A673 (cell line): ENCODE measurements around the gene STS. TPM values are rescaled to one million over a fixed set of nuclear protein-coding genes. Genes with fewer than 3 reads are reported as not detected.

Experiments
- BruUV-seq: library from RNA; stranded (reverse); fragments of 400-500 nt; replicated peaks from 2 replicates; lab custom pipeline; 2021; lab: Mats Ljungman, UMichigan
- CTCF ChIA-PET: fragments of 300-600 bp; sonication (Branson Sonifier 250); formaldehyde crosslinking; loops from one replicate; lab custom pipeline; 2022; ENCODE audit warnings: antibody characterized with exemption; lab: Charles Lee
- POLR2A ChIA-PET: fragments of 300-600 bp; sonication (Branson Sonifier 250); formaldehyde crosslinking; loops from one replicate; lab custom pipeline; 2022; ENCODE audit warnings: antibody characterized with exemption; ENCODE audit not compliant: low non-redundant PET; lab: Charles Lee
- DNase-seq: peaks from one replicate; pipeline ENCODE4 v3.0.0-alpha.2; 2015; ENCODE audit warnings: low spot score
- H3K27ac ChIP-seq: fragments of 200-600 bp; sonication (generic); 2 replicates; pipeline ENCODE4 v1.5.1; 2016; ENCODE audit warnings: mixed run types, low read depth, mild to moderate bottlenecking, mixed read lengths, antibody characterized with exemption, low read length; ENCODE audit not compliant: poor library complexity, severe bottlenecking
- H3K27me3 ChIP-seq: fragments of 200-600 bp; sonication (generic); replicated peaks from 2 replicates; pipeline ENCODE4 v1.6.1; 2017; ENCODE audit warnings: mixed run types, low read depth, mild to moderate bottlenecking, mixed read lengths, antibody characterized with exemption, low read length; ENCODE audit not compliant: insufficient read depth, poor library complexity
- H3K36me3 ChIP-seq: fragments of 200-600 bp; sonication (generic); 2 replicates; pipeline ENCODE4 v1.6.1; 2016; ENCODE audit warnings: mixed run types, mild to moderate bottlenecking, mixed read lengths, antibody characterized with exemption, low read length; ENCODE audit not compliant: insufficient read depth, poor library complexity, severe bottlenecking
- H3K4me1 ChIP-seq: fragments of 200-600 bp; sonication (generic); 2 replicates; pipeline ENCODE4 v1.6.1; 2017; ENCODE audit warnings: mixed run types, mild to moderate bottlenecking, mixed read lengths, antibody characterized with exemption, low read length; ENCODE audit not compliant: insufficient read depth, poor library complexity, severe bottlenecking
- H3K4me3 ChIP-seq: fragments of 200-600 bp; sonication (generic); 2 replicates; pipeline ENCODE4 v1.5.1; 2016; ENCODE audit warnings: low read depth, mixed run types, mild to moderate bottlenecking, mixed read lengths, low read length; ENCODE audit not compliant: poor library complexity, severe bottlenecking
- H3K9me3 ChIP-seq: fragments of 200-600 bp; sonication (generic); 2 replicates; pipeline ENCODE4 v1.6.1; 2016; ENCODE audit warnings: mixed run types, low read depth, mild to moderate bottlenecking, mixed read lengths, antibody characterized with exemption, low read length; ENCODE audit not compliant: poor library complexity, severe bottlenecking
- EZH2 ChIP-seq: fragments of 200-600 bp; sonication (generic); IDR thresholded peaks from 2 replicates; pipeline ENCODE4 v1.6.1; 2017; ENCODE audit warnings: borderline replicate concordance, low read depth, mild to moderate bottlenecking, mixed read lengths, antibody characterized with exemption, low read length; ENCODE audit not compliant: poor library complexity, severe bottlenecking
- intact Hi-C: fragments of 100-400 bp; cut with micrococcal nuclease; formaldehyde crosslinking; loops from one replicate; pipeline ENCODE4 v1.10.0; 2022; ENCODE audit not compliant: unreplicated experiment
- total RNA-seq: library from RNA; stranded (reverse); gene quantifications from 2 replicates; pipeline ENCODE4 v1.2.3, GENCODE V29; 2021
- TF ChIP-seq, protein P1 (sequence below): fragments of 300-800, 200-600 bp; sonication (generic); conservative IDR thresholded peaks from 2 replicates; pipeline ENCODE4 v1.5.1; 2017; ENCODE audit warnings: low read depth, mild to moderate bottlenecking, antibody characterized with exemption, low read length, moderate library complexity, mixed read lengths

The STS gene
- total RNA-seq, 1 experiment from 2014 or later: 2.5 TPM

DNA sequence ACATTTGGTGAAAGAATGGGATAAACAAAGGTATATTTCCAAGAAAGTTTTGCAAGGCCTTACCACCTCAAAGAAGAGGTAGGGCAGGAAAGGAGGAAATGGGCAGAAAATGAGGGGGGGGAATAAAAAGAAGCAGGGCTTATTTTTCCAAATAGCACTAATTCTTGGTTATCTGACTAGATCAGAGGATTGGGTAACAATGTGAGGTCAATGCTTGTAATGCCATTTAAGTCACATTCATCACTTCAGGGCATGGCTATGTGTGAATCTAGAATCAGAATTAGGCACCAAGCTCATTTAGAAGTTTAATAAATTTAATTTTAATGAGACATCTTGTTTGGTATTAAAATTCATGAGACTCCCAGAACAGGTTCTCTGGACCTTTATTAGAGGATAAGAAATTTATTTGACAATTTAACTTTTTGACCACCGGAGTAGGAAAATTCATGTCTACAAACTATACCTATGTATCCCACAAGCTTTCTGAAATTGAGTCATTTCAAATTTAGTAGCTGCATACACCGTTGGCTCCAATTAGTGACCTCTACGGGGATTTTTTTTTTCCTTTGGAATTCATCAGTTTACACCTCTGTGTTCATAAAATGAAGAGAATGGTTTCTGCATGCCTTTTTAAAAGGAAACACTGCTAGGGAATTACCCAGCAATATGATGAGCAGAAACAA is 1.4 kb upstream of the STS start:
- POLR2A ChIA-PET: interaction anchor here (0.7 kb wide), 1 partner anchor 105 kb away, joined by 17 read pairs; no protein-coding TSS in a partner anchor

DNA sequence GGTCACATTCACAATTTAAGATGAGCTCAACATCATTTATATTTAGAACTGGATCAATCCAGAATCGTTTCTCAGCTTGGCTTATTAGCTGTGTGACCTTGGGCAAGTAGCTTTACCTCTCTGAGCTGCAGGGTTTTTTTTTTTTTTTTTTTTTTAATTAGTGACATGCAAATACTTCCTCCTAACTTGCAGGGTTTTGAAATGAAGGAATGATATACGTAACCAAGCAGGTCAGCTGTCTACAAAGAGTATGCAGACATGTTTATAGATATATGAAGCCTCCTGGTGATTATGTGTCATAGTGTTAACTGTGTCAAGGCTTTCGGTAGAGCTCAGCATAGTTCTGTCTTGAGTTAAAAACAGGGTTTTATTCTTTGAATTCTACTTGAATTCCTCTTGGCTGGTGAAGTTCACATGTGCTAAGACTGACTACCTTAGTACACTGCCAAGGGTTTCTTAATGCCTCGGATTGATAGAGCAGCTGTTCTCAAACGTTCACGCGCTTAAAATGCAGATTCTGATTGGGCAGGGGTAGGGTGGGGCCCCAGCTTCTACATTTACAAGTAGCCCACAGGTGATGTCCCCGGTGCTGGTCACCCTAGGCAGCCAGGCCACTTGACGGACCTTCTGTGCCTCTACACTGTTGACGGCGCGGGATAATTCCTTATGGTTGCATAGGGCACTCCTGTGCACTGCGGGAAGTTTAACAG is 654 bp upstream of the STS start:
- POLR2A ChIA-PET: interaction anchor here (0.7 kb wide), 1 partner anchor 106 kb away, joined by 17 read pairs; no protein-coding TSS in a partner anchor
- no TSS peak for BruUV-seq
- no peaks in the 10 kb centered on the region for H3K36me3 ChIP-seq

More for the DNA sequence above, 1.4 kb upstream of the STS start:
- H3K27me3 ChIP-seq: no peaks in the 10 kb centered on the region
- no peak for TF ChIP-seq EZH2
- TF ChIP-seq, protein P1, sequence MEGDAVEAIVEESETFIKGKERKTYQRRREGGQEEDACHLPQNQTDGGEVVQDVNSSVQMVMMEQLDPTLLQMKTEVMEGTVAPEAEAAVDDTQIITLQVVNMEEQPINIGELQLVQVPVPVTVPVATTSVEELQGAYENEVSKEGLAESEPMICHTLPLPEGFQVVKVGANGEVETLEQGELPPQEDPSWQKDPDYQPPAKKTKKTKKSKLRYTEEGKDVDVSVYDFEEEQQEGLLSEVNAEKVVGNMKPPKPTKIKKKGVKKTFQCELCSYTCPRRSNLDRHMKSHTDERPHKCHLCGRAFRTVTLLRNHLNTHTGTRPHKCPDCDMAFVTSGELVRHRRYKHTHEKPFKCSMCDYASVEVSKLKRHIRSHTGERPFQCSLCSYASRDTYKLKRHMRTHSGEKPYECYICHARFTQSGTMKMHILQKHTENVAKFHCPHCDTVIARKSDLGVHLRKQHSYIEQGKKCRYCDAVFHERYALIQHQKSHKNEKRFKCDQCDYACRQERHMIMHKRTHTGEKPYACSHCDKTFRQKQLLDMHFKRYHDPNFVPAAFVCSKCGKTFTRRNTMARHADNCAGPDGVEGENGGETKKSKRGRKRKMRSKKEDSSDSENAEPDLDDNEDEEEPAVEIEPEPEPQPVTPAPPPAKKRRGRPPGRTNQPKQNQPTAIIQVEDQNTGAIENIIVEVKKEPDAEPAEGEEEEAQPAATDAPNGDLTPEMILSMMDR: no peak
- no peak for DNase-seq
- CTCF ChIA-PET: no interaction called here
- no peaks in the 10 kb centered on the region for H3K4me1 ChIP-seq
- TSS peak; percentile 35 for BruUV-seq
- no peaks in the 10 kb centered on the region for H3K36me3 ChIP-seq
- H3K27ac ChIP-seq: no peak overlapping the region
- no peak overlapping the region for H3K4me3 ChIP-seq
- H3K9me3 ChIP-seq: no peaks in the 10 kb centered on the region
- intact Hi-C loops: no loop called here

More for the DNA sequence above, 654 bp upstream of the STS start:
- CTCF ChIA-PET: no interaction called here
- no peaks in the 10 kb centered on the region for H3K27me3 ChIP-seq
- DNase-seq: no peak
- H3K9me3 ChIP-seq: no peaks in the 10 kb centered on the region
- no peaks in the 10 kb centered on the region for H3K4me1 ChIP-seq
- TF ChIP-seq EZH2: no peak
- TF ChIP-seq, protein P1: no peak
- H3K27ac ChIP-seq: no peak overlapping the region
- intact Hi-C loops: no loop called here
- H3K4me3 ChIP-seq: peak overlapping the region; percentile 61
